Activated naive CD8-positive, alpha-beta T cell treated with anti-CD3 and anti-CD28 coated beads, Interleukin-2, amount 50 U/mL, for 24 hours (primary cell): ENCODE results near the gene ATAD2B.
"Not testable (repeated sequence)": the region's sequence is repeated elsewhere in the genome, so short reads cannot be mapped to it uniquely, and the experiment has no call there.

Experiments
- ATAC-seq: fragments of 150-1000 bp; cut with Tn5 transposase; one replicate; pipeline ENCODE4 v1.10.0; 2021
- DNase-seq: peaks from one replicate; pipeline ENCODE4 v3.0.0; 2021
- H3K27ac Mint-ChIP-seq: one replicate; pipeline ENCODE4 v1.8.0; 2021; ENCODE audit warnings: mild to moderate bottlenecking, mixed read lengths
- H3K27me3 Mint-ChIP-seq: one replicate; pipeline ENCODE4 v1.8.0; 2021; ENCODE audit warnings: mixed read lengths
- H3K36me3 Mint-ChIP-seq: one replicate; pipeline ENCODE4 v1.8.0; 2021; ENCODE audit warnings: low read depth, mixed read lengths
- H3K4me1 Mint-ChIP-seq: one replicate; pipeline ENCODE4 v1.8.0; 2021; ENCODE audit warnings: mixed read lengths
- H3K4me3 Mint-ChIP-seq: one replicate; pipeline ENCODE4 v1.8.0; 2021; ENCODE audit warnings: mild to moderate bottlenecking, moderate library complexity, mixed read lengths
- H3K9me3 Mint-ChIP-seq: one replicate; pipeline ENCODE4 v1.8.0; 2021; ENCODE audit warnings: mixed read lengths

Gene ATAD2B

DNA sequence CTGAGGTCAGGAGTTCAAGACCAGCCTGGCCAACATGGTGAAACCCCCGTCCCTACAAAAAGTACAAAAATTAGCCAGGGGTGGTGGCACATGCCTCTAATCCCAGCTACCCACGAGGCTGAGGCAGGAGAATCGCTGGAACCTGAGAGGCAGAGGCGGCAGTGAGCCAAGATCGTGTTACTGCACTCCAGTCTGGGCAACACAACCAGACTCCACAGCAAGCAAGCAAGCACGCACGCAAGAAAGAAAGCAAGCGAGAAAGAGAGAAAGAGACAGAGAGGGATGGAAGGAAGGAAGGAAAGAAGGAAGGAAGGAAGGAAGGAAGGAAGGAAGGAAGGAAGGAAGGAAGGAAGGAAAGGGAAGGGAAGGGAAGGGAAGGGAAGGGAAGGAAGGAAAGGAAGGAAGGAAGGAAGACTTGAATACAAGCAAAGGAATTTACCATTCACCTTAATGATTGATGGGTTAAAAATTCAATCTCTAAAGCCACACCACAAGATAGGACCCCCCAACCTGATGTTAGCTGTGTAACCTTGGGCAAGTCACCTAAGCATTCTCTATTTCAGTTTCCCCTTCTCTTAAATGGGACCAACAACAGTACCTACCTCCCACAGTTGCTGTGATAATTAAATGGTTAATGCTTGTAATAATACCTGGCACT, 181.7 kb downstream of the ATAD2B start:
- H3K27ac Mint-ChIP-seq = no peak overlapping the region

GRCh38 chr2:23736783-23737182, 190.1 kb downstream of the ATAD2B start:
- not testable (repeated sequence) for H3K4me1 Mint-ChIP-seq, H3K9me3 Mint-ChIP-seq, DNase-seq, H3K4me3 Mint-ChIP-seq, ATAC-seq, H3K27ac Mint-ChIP-seq, H3K27me3 Mint-ChIP-seq
- peaks cover 33% of the 10 kb centered on the region for H3K36me3 Mint-ChIP-seq

More for the DNA sequence above, 181.7 kb downstream of the ATAD2B start:
- Mint-ChIP-seq H3K36me3 (peaks cover 16% of the 10 kb centered on the region), H3K4me1 (no peaks in the 10 kb centered on the region), H3K9me3 (no peaks in the 10 kb centered on the region), H3K27me3 (no peaks in the 10 kb centered on the region), H3K4me3 (no peak overlapping the region)
- no peak for DNase-seq
- ATAC-seq = no peak

- DNase-seq (no peak), ATAC-seq (no peak)
- H3K4me3 Mint-ChIP-seq = no peak overlapping the region
- peaks cover 36% of the 10 kb centered on the region for H3K36me3 Mint-ChIP-seq
- H3K4me1 Mint-ChIP-seq = no peaks in the 10 kb centered on the region
- no peak overlapping the region for H3K27ac Mint-ChIP-seq
- peaks cover 8% of the 10 kb centered on the region for H3K9me3 Mint-ChIP-seq
- H3K27me3 Mint-ChIP-seq = no peaks in the 10 kb centered on the region
Measured at GRCh38 chr2:23734416-23734815, 192.5 kb downstream of the ATAD2B start.

DNA sequence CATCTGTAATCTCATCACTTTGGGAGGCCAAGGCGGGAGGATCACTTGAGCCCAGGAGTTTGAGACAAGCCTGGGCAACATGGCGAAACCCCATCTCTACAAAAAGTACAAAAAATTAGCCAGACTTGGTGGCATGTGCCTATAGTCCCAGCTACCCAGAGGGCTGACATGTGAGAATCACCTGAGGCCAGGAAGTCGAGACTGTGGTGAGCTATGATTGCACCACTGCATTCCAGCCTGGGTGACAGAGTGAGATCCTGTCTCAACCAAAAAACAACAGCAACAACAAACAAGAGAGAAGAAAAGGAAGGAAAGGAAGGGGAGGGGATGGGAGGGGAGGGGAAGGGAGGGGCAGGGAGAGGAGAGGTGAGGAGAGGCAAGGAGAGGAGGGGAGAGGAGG, 203.9 kb downstream of the ATAD2B start:
- H3K27me3 Mint-ChIP-seq, H3K4me3 Mint-ChIP-seq, H3K27ac Mint-ChIP-seq, DNase-seq, H3K4me1 Mint-ChIP-seq, ATAC-seq: not testable (repeated sequence)
- peaks cover 45% of the 10 kb centered on the region for H3K36me3 Mint-ChIP-seq
- H3K9me3 Mint-ChIP-seq = peaks cover 27% of the 10 kb centered on the region

GRCh38 chr2:23722255-23722654, 204.7 kb downstream of the ATAD2B start:
- H3K9me3 Mint-ChIP-seq = peaks cover 27% of the 10 kb centered on the region
- no peak for ATAC-seq
- H3K4me1 Mint-ChIP-seq = no peaks in the 10 kb centered on the region
- H3K4me3 Mint-ChIP-seq = no peak overlapping the region
- no peaks in the 10 kb centered on the region for H3K27me3 Mint-ChIP-seq
- no peak for DNase-seq
- no peak overlapping the region for H3K27ac Mint-ChIP-seq
- peaks cover 44% of the 10 kb centered on the region for H3K36me3 Mint-ChIP-seq

GRCh38 chr2:23721454-23721826, 205.5 kb downstream of the ATAD2B start:
- H3K27ac Mint-ChIP-seq = no peak overlapping the region
- H3K4me3 Mint-ChIP-seq = no peak overlapping the region
- peaks cover 39% of the 10 kb centered on the region for H3K36me3 Mint-ChIP-seq
- no peaks in the 10 kb centered on the region for H3K27me3 Mint-ChIP-seq
- no peaks in the 10 kb centered on the region for H3K4me1 Mint-ChIP-seq
- DNase-seq = no peak
- no peak for ATAC-seq
- H3K9me3 Mint-ChIP-seq = peaks cover 26% of the 10 kb centered on the region

- H3K4me3 Mint-ChIP-seq = no peak overlapping the region
- H3K36me3 Mint-ChIP-seq = peaks cover 38% of the 10 kb centered on the region
- no peak overlapping the region for H3K27ac Mint-ChIP-seq
- H3K4me1 Mint-ChIP-seq = no peaks in the 10 kb centered on the region
- DNase-seq (no peak), ATAC-seq (no peak)
- peaks cover 24% of the 10 kb centered on the region for H3K9me3 Mint-ChIP-seq
- no peaks in the 10 kb centered on the region for H3K27me3 Mint-ChIP-seq
Measured at GRCh38 chr2:23720705-23721453, 206.0 kb downstream of the ATAD2B start.

GRCh38 chr2:23719716-23720115, 207.2 kb downstream of the ATAD2B start:
- peaks cover 28% of the 10 kb centered on the region for H3K36me3 Mint-ChIP-seq
- H3K4me1 Mint-ChIP-seq = no peaks in the 10 kb centered on the region
- peaks cover 24% of the 10 kb centered on the region for H3K9me3 Mint-ChIP-seq
- H3K4me3 Mint-ChIP-seq = no peak overlapping the region
- no peak overlapping the region for H3K27ac Mint-ChIP-seq
- no peaks in the 10 kb centered on the region for H3K27me3 Mint-ChIP-seq
- DNase-seq (no peak), ATAC-seq (no peak)

GRCh38 chr2:23718931-23719700, 207.8 kb downstream of the ATAD2B start:
- Mint-ChIP-seq H3K27me3 (no peaks in the 10 kb centered on the region), H3K9me3 (peaks cover 20% of the 10 kb centered on the region), H3K4me3 (no peak overlapping the region), H3K4me1 (no peaks in the 10 kb centered on the region), H3K27ac (no peak overlapping the region), H3K36me3 (peaks cover 25% of the 10 kb centered on the region)
- DNase-seq (no peak), ATAC-seq (no peak)

GRCh38 chr2:23713351-23713750, 213.6 kb downstream of the ATAD2B start:
- ATAC-seq (no peak), DNase-seq (no peak)
- H3K4me3 Mint-ChIP-seq = no peak overlapping the region
- H3K9me3 Mint-ChIP-seq = no peaks in the 10 kb centered on the region
- H3K27ac Mint-ChIP-seq = no peak overlapping the region
- H3K36me3 Mint-ChIP-seq = peaks cover 14% of the 10 kb centered on the region
- H3K27me3 Mint-ChIP-seq = no peaks in the 10 kb centered on the region
- H3K4me1 Mint-ChIP-seq = no peaks in the 10 kb centered on the region

DNA sequence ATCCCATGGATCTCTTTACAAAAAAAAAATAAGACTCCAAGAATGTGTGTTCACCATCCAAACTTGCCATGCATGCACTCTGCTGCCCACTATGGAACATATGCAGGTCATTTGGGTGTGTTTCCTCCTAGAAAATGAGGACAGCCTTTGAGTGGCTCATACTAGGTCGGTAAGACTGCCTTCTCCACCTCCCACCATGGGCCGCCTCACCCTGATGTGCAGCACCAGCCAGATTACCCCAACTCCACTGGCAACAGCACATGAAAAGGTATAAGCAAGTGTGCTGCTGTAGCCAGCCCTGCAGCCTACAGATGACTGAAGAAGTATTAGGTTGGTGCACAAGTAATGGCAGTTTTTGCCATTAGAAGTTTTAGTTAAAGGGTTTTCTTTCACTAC, 214.2 kb downstream of the ATAD2B start:
- Mint-ChIP-seq H3K4me1 (no peaks in the 10 kb centered on the region), H3K9me3 (no peaks in the 10 kb centered on the region), H3K27ac (no peak overlapping the region), H3K4me3 (no peak overlapping the region), H3K36me3 (peaks cover 15% of the 10 kb centered on the region), H3K27me3 (no peaks in the 10 kb centered on the region)
- ATAC-seq = no peak
- no peak for DNase-seq

DNA sequence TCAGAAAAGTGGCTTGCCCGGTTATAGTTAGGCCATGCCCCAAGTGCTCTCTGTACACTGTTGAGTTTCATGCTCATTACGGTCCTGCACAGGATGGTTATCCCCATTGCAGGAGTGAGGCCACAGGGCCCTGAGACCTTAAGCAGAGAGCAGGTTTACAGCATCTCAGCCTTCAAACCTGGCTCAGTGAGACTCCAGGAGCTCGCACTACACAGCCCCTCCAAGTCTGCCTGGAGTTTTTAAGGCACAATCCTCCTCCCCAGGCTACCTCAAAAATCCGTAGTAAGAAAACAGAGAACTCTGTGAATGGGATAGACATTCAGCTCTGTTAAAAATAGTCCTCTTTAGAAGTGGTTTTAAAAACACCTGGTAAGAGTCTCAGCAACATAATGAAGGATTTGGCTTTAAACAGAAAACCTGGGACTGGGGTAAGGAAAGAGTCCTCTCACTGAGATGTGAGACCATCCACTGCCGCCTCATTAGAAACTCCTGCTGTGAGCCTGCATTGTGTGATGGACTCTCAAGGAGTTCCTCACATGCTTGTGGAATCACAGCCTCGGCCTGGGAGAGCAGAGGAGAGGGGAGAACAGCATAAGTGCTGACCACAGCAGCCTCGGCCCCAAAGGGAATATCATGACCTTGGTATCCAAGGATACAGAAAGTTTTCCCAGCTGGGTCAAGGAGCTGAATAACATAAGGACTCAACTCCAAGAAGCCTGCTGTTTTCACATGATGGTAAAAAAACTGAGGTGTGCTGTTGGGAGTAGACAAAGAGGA, 214.8 kb downstream of the ATAD2B start:
- no peak overlapping the region for H3K4me3 Mint-ChIP-seq
- H3K27me3 Mint-ChIP-seq = no peaks in the 10 kb centered on the region
- no peak overlapping the region for H3K27ac Mint-ChIP-seq
- no peak for DNase-seq
- peaks cover 15% of the 10 kb centered on the region for H3K36me3 Mint-ChIP-seq
- no peaks in the 10 kb centered on the region for H3K9me3 Mint-ChIP-seq
- no peaks in the 10 kb centered on the region for H3K4me1 Mint-ChIP-seq
- ATAC-seq = no peak

DNA sequence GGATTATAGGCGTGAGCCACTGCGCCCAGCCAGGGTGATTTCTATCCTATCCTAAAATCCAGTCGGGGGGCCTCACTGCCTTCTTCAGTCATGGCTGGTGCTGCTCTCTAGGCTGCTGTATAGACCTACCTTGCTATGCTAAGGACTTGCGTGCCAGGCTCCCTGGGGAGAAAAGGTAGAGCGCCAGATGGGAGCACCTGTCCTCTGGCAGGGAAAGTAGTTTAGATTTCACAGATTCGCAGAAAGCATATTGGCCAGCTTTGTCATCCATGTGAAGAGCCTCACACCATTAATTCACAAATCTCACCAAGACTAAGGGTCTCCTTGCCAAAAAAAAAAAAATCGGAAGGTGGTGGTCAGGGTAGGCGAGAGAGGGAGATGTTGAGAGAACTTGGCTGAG, 217.6 kb downstream of the ATAD2B start:
- Mint-ChIP-seq H3K36me3 (peaks cover 13% of the 10 kb centered on the region), H3K9me3 (no peaks in the 10 kb centered on the region), H3K4me3 (no peak overlapping the region), H3K27ac (no peak overlapping the region), H3K4me1 (no peaks in the 10 kb centered on the region), H3K27me3 (no peaks in the 10 kb centered on the region)
- no peak for ATAC-seq
- DNase-seq = no peak

GRCh38 chr2:23708771-23709170, 218.2 kb downstream of the ATAD2B start:
- no peak for ATAC-seq
- Mint-ChIP-seq H3K27me3 (no peaks in the 10 kb centered on the region), H3K36me3 (peaks cover 11% of the 10 kb centered on the region), H3K27ac (no peak overlapping the region), H3K9me3 (no peaks in the 10 kb centered on the region), H3K4me3 (no peak overlapping the region), H3K4me1 (no peaks in the 10 kb centered on the region)
- DNase-seq = no peak
